Neural progenitor cell (in vitro differentiated cells): Measurements from ENCODE around the gene IMPG2. TPM values are rescaled to one million over a fixed set of nuclear protein-coding genes. Genes with fewer than 3 reads are reported as not detected.
"Not testable (repeated sequence)": the region's sequence is repeated elsewhere in the genome, so short reads cannot be mapped to it uniquely, and the experiment has no call there.

ENCODE experiments used
- DNase-seq: peaks from one replicate; pipeline ENCODE4 v3.0.0-alpha.2; 2016; ENCODE audit warnings: low spot score
- H2AFZ ChIP-seq: fragments of 200-600 bp; sonication (generic); replicated peaks from 2 replicates; pipeline ENCODE4 v1.6.1; 2016; ENCODE audit warnings: antibody characterized with exemption
- H3F3A ChIP-seq: fragments of 200-600 bp; sonication (generic); 2 replicates; pipeline ENCODE4 v1.6.1; 2016; ENCODE audit warnings: antibody characterized with exemption, low read depth
- H3K27ac ChIP-seq: fragments of 200-600 bp; sonication (generic); 2 replicates; pipeline ENCODE4 v1.5.1; 2016; ENCODE audit warnings: mild to moderate bottlenecking
- H3K27me3 ChIP-seq: fragments of 200-600 bp; sonication (generic); 2 replicates; pipeline ENCODE4 v1.6.1; 2016; ENCODE audit warnings: mild to moderate bottlenecking, moderate library complexity
- H3K36me3 ChIP-seq: fragments of 200-600 bp; sonication (generic); 2 replicates; pipeline ENCODE4 v1.5.1; 2016
- H3K4me1 ChIP-seq: fragments of 200-600 bp; sonication (generic); 2 replicates; pipeline ENCODE4 v1.6.1; 2016; ENCODE audit warnings: mixed run types
- H3K4me2 ChIP-seq: fragments of 200-600 bp; sonication (generic); 2 replicates; pipeline ENCODE4 v1.6.1; 2016
- H3K4me3 ChIP-seq: fragments of 200-600 bp; sonication (generic); 2 replicates; pipeline ENCODE4 v1.5.1; 2016
- H3K79me2 ChIP-seq: fragments of 200-600 bp; sonication (generic); 2 replicates; pipeline ENCODE4 v1.6.1; 2016; ENCODE audit warnings: low read depth
- H3K9ac ChIP-seq: fragments of 200-600 bp; sonication (generic); 2 replicates; pipeline ENCODE4 v1.6.1; 2016
- H3K9me3 ChIP-seq: fragments of 200-600 bp; sonication (generic); 2 replicates; pipeline ENCODE4 v1.5.1; 2016; ENCODE audit warnings: low read depth
- H4K20me1 ChIP-seq: fragments of 200-600 bp; sonication (generic); 2 replicates; pipeline ENCODE4 v1.6.1; 2016; ENCODE audit warnings: low read depth
- H3K27ac Mint-ChIP-seq: 3 replicates; pipeline ENCODE4 v1.8.0; 2021; ENCODE audit warnings: mixed read lengths
- H3K27me3 Mint-ChIP-seq: 2 replicates; pipeline ENCODE4 v1.8.0; 2022; ENCODE audit warnings: low read depth, mild to moderate bottlenecking, inconsistent platforms, moderate library complexity, mixed read lengths; ENCODE audit not compliant: insufficient read depth
- H3K36me3 Mint-ChIP-seq: 3 replicates; pipeline ENCODE4 v1.8.0; 2021; ENCODE audit warnings: mixed read lengths
- H3K4me1 Mint-ChIP-seq: 3 replicates; pipeline ENCODE4 v1.8.0; 2021; ENCODE audit warnings: mixed read lengths
- H3K4me3 Mint-ChIP-seq: 3 replicates; pipeline ENCODE4 v1.8.0; 2021; ENCODE audit warnings: mild to moderate bottlenecking, moderate library complexity, mixed read lengths
- H3K9me3 Mint-ChIP-seq: 3 replicates; pipeline ENCODE4 v1.8.0; 2020; ENCODE audit warnings: mixed read lengths
- CTCF ChIP-seq: fragments of 200-600 bp; sonication (generic); IDR thresholded peaks from 2 replicates; pipeline ENCODE4 v1.5.1; 2017; ENCODE audit warnings: antibody characterized with exemption, mild to moderate bottlenecking
- EZH2 ChIP-seq: fragments of 200-600 bp; sonication (generic); IDR thresholded peaks from 2 replicates; pipeline ENCODE4 v1.6.1; 2017; ENCODE audit warnings: antibody characterized with exemption, mild to moderate bottlenecking, moderate library complexity
- EZH2phosphoT487 ChIP-seq: fragments of 200-600 bp; sonication (generic); IDR thresholded peaks from 2 replicates; pipeline ENCODE4 v1.6.1; 2017; ENCODE audit warnings: antibody characterized with exemption
- total RNA-seq: library from RNA; depleted of rRNA; stranded (reverse); fragments of >200 nt; gene quantifications from 2 replicates; pipeline ENCODE4 v1.2.3, GENCODE V29; 2015; ENCODE audit warnings: low replicate concordance

The IMPG2 gene
- total RNA-seq, 1 donor from 2014 or later = 0.15 TPM

- Mint-ChIP-seq H3K9me3 (peaks cover 21% of the 10 kb centered on the region), H3K27ac (no peak overlapping the region), H3K4me1 (no peaks in the 10 kb centered on the region), H3K27me3 (peaks cover 3% of the 10 kb centered on the region), H3K36me3 (peaks cover 3% of the 10 kb centered on the region), H3K4me3 (no peak overlapping the region)
- Histone ChIP-seq H2AFZ (no peak overlapping the region), H3K79me2 (no peaks in the 10 kb centered on the region), H3K4me1 (no peaks in the 10 kb centered on the region), H3K36me3 (no peaks in the 10 kb centered on the region), H4K20me1 (no peaks in the 10 kb centered on the region), H3K27me3 (no peaks in the 10 kb centered on the region), H3F3A (no peaks in the 10 kb centered on the region), H3K4me2 (no peak overlapping the region), H3K9me3 (no peaks in the 10 kb centered on the region), H3K27ac (no peak overlapping the region), H3K4me3 (no peak overlapping the region), H3K9ac (no peak overlapping the region)
- DNase-seq = no peak
- no peak for TF ChIP-seq EZH2phosphoT487
- no peak for TF ChIP-seq CTCF
- TF ChIP-seq EZH2 = no peak
Observed at GRCh38 chr3:101311676-101312075, 8.7 kb downstream of the IMPG2 start.

DNA sequence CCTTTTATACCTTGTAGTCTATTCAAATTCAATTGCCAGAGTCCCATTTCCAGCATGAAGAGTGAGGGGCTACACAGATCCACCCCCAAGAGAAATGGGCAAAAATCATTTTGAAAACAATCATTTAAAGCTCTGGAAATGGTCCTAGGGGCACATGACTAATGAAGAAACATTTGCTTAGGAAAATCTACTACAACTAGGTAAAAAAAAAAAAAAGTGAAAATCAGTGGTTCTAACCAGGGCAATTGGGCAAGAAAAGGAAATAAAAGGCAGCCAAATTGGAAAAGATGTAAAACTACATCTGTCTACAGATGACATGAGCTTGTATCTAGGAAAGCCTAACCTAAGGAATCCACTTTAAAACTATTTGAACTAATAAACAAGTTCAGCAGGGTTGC lies 9.4 kb downstream of the IMPG2 start:
- H3K4me2 ChIP-seq = no peak overlapping the region
- H3K9ac ChIP-seq = no peak overlapping the region
- Mint-ChIP-seq H3K36me3 (peaks cover 3% of the 10 kb centered on the region), H3K4me3 (no peak overlapping the region), H3K27ac (no peak overlapping the region), H3K27me3 (peaks cover 3% of the 10 kb centered on the region), H3K9me3 (peaks cover 21% of the 10 kb centered on the region), H3K4me1 (no peaks in the 10 kb centered on the region)
- no peaks in the 10 kb centered on the region for H3K9me3 ChIP-seq
- H3K27ac ChIP-seq = no peak overlapping the region
- H4K20me1 ChIP-seq = no peaks in the 10 kb centered on the region
- no peaks in the 10 kb centered on the region for H3K36me3 ChIP-seq
- no peak for TF ChIP-seq CTCF
- TF ChIP-seq EZH2phosphoT487 = no peak
- TF ChIP-seq EZH2 = no peak
- H3K79me2 ChIP-seq = no peaks in the 10 kb centered on the region
- no peak overlapping the region for H3K4me3 ChIP-seq
- no peaks in the 10 kb centered on the region for H3K4me1 ChIP-seq
- H3K27me3 ChIP-seq = no peaks in the 10 kb centered on the region
- DNase-seq = no peak
- H2AFZ ChIP-seq = no peak overlapping the region
- no peaks in the 10 kb centered on the region for H3F3A ChIP-seq

DNA sequence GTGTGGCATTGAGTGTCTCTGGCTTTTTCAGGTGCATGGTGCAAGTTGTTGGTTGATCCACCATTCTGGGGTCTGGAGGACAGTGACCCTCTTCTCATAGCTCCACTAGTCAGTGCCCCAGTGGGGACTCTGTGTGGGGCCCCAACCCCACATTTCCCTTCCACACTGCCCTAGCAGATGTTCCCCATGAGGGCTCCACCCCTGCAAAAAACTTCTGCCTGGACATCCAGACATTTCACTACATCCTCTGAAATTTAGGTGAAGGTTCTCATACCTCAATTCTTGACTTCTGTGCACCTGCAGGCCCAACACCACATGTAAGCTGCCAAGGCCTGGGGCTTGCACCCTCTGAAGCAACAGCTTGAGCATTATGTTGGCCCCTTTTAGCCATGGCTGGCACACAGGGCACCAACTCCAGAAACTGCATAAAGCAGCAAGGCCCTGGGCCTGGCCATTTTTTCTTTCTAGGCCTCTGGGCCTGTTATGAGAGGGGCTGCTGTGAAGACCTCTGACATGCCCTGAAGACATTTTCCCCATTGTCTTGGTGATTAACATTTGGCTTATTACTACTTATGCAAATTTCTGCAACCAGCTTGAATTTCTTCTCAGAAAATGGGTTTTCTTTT lies 12.1 kb downstream of the IMPG2 start:
- peak; percentile 9 for DNase-seq

DNA sequence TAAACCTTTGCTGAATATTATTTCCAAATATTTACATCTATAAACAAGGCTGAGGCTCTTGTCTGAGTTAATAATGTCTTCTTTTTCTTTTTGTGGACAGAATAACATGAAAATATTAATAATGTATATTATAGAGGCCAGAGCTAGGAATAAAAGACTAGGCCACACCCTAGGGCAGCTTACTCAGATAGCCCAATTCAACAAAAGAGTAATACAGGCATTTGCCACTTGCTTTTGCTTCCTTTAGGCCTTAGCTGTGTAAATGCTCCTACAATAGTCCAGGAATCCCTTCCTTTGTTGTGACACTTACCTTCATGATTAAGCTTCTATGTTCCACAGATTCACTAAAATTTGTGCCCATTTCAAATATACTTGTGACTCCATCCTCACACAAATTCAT lies 16.5 kb downstream of the IMPG2 start:
- no peaks in the 10 kb centered on the region for H3K36me3 ChIP-seq

More for the DNA sequence above, 12.1 kb downstream of the IMPG2 start:
- not testable (repeated sequence) for H3K27me3 ChIP-seq, H3K36me3 ChIP-seq, H3K4me1 Mint-ChIP-seq, H3K27me3 Mint-ChIP-seq, H3K27ac ChIP-seq, H3K27ac Mint-ChIP-seq, H3K36me3 Mint-ChIP-seq, H3K4me3 Mint-ChIP-seq, H3K9me3 ChIP-seq, H3F3A ChIP-seq, H3K4me1 ChIP-seq, H3K4me3 ChIP-seq, H2AFZ ChIP-seq, H3K79me2 ChIP-seq, H3K9ac ChIP-seq, H3K4me2 ChIP-seq, H4K20me1 ChIP-seq
- H3K9me3 Mint-ChIP-seq = peaks cover 21% of the 10 kb centered on the region

More for the DNA sequence above, 16.5 kb downstream of the IMPG2 start:
- Histone ChIP-seq H3K79me2 (no peaks in the 10 kb centered on the region), H3F3A (no peaks in the 10 kb centered on the region), H3K27me3 (no peaks in the 10 kb centered on the region), H3K9ac (no peak overlapping the region), H3K4me1 (no peaks in the 10 kb centered on the region), H3K4me3 (no peak overlapping the region), H3K9me3 (no peaks in the 10 kb centered on the region), H4K20me1 (no peaks in the 10 kb centered on the region), H3K4me2 (no peak overlapping the region), H3K27ac (no peak overlapping the region), H2AFZ (no peak overlapping the region)
- peaks cover 2% of the 10 kb centered on the region for H3K36me3 Mint-ChIP-seq
- no peak for DNase-seq
- H3K9me3 Mint-ChIP-seq = peaks cover 18% of the 10 kb centered on the region
- peaks cover 2% of the 10 kb centered on the region for H3K27me3 Mint-ChIP-seq
- no peaks in the 10 kb centered on the region for H3K4me1 Mint-ChIP-seq
- H3K27ac Mint-ChIP-seq = no peak overlapping the region
- TF ChIP-seq EZH2 (no peak), CTCF (no peak), EZH2phosphoT487 (no peak)
- no peak overlapping the region for H3K4me3 Mint-ChIP-seq
